Measurements from ENCODE around the gene IL36RN. TPM values are rescaled to one million over a fixed set of nuclear protein-coding genes. Genes with fewer than 3 reads are reported as not detected.

Gene IL36RN
- total RNA-seq, 1 experiment from 2014 or later = 0.36 TPM

DNA sequence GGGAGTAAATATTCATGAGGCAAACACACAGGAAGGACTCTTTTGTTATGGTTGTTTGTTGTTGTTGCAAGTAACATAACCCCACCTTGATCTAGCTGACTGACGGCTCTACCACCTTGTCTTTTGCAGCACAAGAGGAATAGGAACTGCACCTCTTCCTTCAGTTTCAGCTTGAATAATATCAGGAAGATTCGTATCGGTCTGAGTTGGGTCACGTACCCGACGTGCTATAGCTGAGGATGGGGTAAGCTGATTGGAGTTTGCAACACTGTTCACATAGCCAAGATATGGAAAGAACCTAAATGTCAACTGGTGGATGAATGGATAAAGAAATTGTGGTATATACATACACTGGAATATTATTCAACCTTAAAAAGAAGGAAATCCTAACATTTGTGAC is 53.9 kb downstream of the IL36RN start:
- ChIA-PET POLR2A (ENCODE audit: unreplicated experiment) (no interaction called here), CTCF (no interaction called here)
- H3K36me3 ChIP-seq (ENCODE audit: low read depth, low read length) = no peaks in the 10 kb centered on the region
- H3K27me3 ChIP-seq (ENCODE audit: low read length) = no peaks in the 10 kb centered on the region
- no peaks in the 10 kb centered on the region for H4K20me1 ChIP-seq (ENCODE audit: low read length)
- peaks cover 25% of the 10 kb centered on the region for H3K4me1 ChIP-seq (ENCODE audit: insufficient read depth, low read length)
- no peaks in the 10 kb centered on the region for H3K9me2 ChIP-seq (replicated peaks; ENCODE audit: low read length)
- no peaks in the 10 kb centered on the region for H3K9me3 ChIP-seq (ENCODE audit: low read length)
- H3K27ac ChIP-seq (ENCODE audit: low read length) = no peak overlapping the region
- no peak overlapping the region for H3K9ac ChIP-seq (ENCODE audit: low read length)
- H3K79me2 ChIP-seq (ENCODE audit: low read length) = no peaks in the 10 kb centered on the region
- H3K4me2 ChIP-seq (ENCODE audit: low read length) = no peak overlapping the region
- intact Hi-C loops (cut with micrococcal nuclease) = no loop called here
- no peak overlapping the region for H3K4me3 ChIP-seq (ENCODE audit: low read length)
- H3F3A ChIP-seq (ENCODE audit: low read length, unreplicated experiment) = no peaks in the 10 kb centered on the region
- no TSS peak for BruUV-seq (replicated peaks)
- H2AFZ ChIP-seq (ENCODE audit: low read length) = no peak overlapping the region
- no peak for ATAC-seq
- TF ChIP-seq EZH2phosphoT487 (IDR thresholded peaks at IDR 0.05; ENCODE audit: borderline replicate concordance, low read length) (no peak), EZH2 (IDR thresholded peaks at IDR 0.05; ENCODE audit: low read length, unreplicated experiment) (no peak)
- TF ChIP-seq, protein P1, sequence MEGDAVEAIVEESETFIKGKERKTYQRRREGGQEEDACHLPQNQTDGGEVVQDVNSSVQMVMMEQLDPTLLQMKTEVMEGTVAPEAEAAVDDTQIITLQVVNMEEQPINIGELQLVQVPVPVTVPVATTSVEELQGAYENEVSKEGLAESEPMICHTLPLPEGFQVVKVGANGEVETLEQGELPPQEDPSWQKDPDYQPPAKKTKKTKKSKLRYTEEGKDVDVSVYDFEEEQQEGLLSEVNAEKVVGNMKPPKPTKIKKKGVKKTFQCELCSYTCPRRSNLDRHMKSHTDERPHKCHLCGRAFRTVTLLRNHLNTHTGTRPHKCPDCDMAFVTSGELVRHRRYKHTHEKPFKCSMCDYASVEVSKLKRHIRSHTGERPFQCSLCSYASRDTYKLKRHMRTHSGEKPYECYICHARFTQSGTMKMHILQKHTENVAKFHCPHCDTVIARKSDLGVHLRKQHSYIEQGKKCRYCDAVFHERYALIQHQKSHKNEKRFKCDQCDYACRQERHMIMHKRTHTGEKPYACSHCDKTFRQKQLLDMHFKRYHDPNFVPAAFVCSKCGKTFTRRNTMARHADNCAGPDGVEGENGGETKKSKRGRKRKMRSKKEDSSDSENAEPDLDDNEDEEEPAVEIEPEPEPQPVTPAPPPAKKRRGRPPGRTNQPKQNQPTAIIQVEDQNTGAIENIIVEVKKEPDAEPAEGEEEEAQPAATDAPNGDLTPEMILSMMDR (conservative IDR thresholded peaks at IDR 0.05; ENCODE audit: low read depth, low read length) = no peak
- DNase-seq = no peak

DNA sequence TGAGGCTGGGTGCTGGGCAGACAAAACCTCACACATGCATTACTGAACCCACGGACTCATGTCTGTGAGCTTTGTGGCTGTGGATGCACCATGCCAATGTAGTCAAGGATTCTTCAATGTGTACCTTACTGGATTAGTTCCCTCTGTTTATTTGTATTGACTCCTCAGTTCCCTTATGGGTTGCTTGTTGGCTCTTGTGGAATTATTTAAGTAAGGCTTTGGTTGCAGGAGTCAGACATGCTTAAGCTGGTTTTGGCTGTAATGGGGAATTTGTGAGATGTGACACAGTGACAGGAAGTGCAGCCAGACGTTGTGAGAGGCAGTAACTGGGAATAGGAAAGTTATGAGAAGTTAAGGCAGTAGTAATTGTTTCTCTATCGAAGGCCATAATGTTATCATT is 54.8 kb downstream of the IL36RN start:
- Histone ChIP-seq H3K9ac (ENCODE audit: low read length) (no peak overlapping the region), H3K36me3 (ENCODE audit: low read depth, low read length) (no peaks in the 10 kb centered on the region), H3K9me2 (replicated peaks; ENCODE audit: low read length) (no peaks in the 10 kb centered on the region), H3K79me2 (ENCODE audit: low read length) (no peaks in the 10 kb centered on the region), H4K20me1 (ENCODE audit: low read length) (no peaks in the 10 kb centered on the region), H3K27me3 (ENCODE audit: low read length) (no peaks in the 10 kb centered on the region), H3K4me1 (ENCODE audit: insufficient read depth, low read length) (peaks cover 34% of the 10 kb centered on the region), H3K4me2 (ENCODE audit: low read length) (no peak overlapping the region), H3K27ac (ENCODE audit: low read length) (no peak overlapping the region), H2AFZ (ENCODE audit: low read length) (no peak overlapping the region), H3K4me3 (ENCODE audit: low read length) (no peak overlapping the region), H3F3A (ENCODE audit: low read length, unreplicated experiment) (no peaks in the 10 kb centered on the region), H3K9me3 (ENCODE audit: low read length) (no peaks in the 10 kb centered on the region)
- DNase-seq (no peak), ATAC-seq (no peak)
- ChIA-PET POLR2A (ENCODE audit: unreplicated experiment) (no interaction called here), CTCF (no interaction called here)
- TF ChIP-seq EZH2 (IDR thresholded peaks at IDR 0.05; ENCODE audit: low read length, unreplicated experiment) = no peak
- TF ChIP-seq, protein P1 (conservative IDR thresholded peaks at IDR 0.05; ENCODE audit: low read depth, low read length) = no peak
- TF ChIP-seq EZH2phosphoT487 (IDR thresholded peaks at IDR 0.05; ENCODE audit: borderline replicate concordance, low read length) = no peak
- BruUV-seq (replicated peaks) = no TSS peak
- intact Hi-C loops (cut with micrococcal nuclease) = no loop called here

Other genes with a start within 250 kb of the IL36RN start
- 48.4 and 67.5 TPM in 2 replicates for gene IL1B, start 222.4 kb upstream of the IL36RN start, total RNA-seq (2014; rRNA removed)
- gene IL37, start 148.0 kb upstream of the IL36RN start, total RNA-seq (2014; rRNA removed) = 1.6 and 2.6 TPM in 2 replicates
- 0.62 TPM in 1 of 2 replicates, not detected in the other for gene IL36G, start 81.2 kb upstream of the IL36RN start, total RNA-seq (2014; rRNA removed)
- gene IL36A, start 53.7 kb upstream of the IL36RN start, total RNA-seq (2014; rRNA removed) = not detected in 2 replicates
- not detected in 2 replicates for gene IL36B, start 6.3 kb upstream of the IL36RN start, total RNA-seq (2014; rRNA removed)
- not detected in 2 replicates for gene IL1F10, start 8.8 kb downstream of the IL36RN start, total RNA-seq (2014; rRNA removed)
- 1.3 and 8.2 TPM in 2 replicates for gene IL1RN, start 68.4 kb downstream of the IL36RN start, total RNA-seq (2014; rRNA removed)
- 46.6 and 60.3 TPM in 2 replicates for gene PSD4, start 114.8 kb downstream of the IL36RN start, total RNA-seq (2014; rRNA removed)
- 2.6 and 3.4 TPM in 2 replicates for gene PAX8, start 219.7 kb downstream of the IL36RN start, total RNA-seq (2014; rRNA removed)

Measured in PC-3 (cell line).